ENCODE measurements around the gene MIF.
A peak's percentile ranks its signal among the peaks of the same experiment; 100 is the strongest.
"Not testable (repeated sequence)": the region's sequence is repeated elsewhere in the genome, so short reads cannot be mapped to it uniquely, and the experiment has no call there.

Gene MIF

DNA sequence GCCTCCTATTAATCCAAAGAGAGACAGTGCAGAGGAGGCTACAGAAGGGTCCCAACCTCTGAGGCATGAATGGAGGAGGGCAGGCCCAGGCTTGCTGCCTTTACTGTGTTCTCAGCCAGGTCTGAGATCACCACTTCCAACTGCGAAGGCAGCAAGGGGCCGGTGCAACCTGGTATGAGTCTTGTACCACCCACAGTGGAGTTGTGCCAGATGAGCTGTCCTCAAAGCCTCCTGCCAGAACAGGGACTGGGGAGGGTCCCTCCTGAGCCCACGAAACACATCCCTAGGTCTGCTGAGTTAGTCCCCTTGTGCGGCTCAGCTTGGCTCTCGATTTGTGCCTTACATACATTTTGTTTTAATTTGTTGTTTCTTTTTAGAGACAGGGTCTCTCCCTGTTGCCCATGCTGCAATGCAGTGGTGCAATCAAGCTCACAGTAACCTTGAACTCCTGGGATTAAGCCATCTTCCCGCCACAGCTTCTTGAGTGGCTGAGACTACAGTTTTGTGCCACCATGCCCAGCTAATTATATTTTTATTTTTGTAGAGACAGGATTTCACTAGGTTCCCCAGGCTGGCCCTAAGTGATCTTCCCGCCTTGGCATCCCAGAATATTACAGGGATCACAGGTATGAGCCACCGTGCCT, 9.3 kb downstream of the MIF start:
- no peak for DNase-seq

DNA sequence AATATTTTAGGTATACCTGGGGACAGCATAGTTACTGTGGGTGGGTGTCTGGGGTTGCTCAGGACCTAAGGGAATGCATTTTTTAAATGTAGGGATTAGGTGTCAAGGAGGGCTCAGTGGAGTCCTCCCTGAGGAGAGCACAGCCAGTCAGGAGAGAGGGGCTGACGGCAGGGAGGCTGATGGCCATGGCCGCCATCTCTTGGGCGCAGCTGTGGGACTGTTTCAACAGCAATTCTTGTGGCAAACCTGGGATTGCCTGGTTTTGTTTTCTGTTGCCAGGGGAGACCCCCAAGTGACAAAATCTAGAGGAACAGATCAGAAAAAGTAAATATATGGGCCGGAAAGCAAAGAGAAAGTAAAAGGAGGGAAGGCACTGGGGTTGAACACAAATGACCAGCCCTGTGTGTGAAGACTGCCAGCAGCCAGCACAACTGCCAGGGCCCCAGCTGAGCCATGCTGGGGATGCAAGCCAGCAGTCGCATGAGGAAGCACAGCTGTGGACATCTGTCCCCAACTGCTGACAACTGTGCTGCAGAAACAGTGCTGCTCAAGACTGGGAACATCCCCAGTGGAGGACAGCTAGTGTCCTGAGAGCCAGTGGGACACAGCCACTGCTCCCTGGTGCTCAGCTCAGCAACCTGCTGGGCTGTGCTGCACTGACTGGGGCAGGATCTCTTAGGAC, 10.5 kb downstream of the MIF start:
- no peak for DNase-seq

GRCh38 chr22:23906641-23907040, 12.5 kb downstream of the MIF start:
- no peak for DNase-seq

GRCh38 chr22:23907423-23907822, 13.2 kb downstream of the MIF start:
- DNase-seq = not testable (repeated sequence)

GRCh38 chr22:23908587-23909205, 14.5 kb downstream of the MIF start:
- DNase-seq = no peak

DNA sequence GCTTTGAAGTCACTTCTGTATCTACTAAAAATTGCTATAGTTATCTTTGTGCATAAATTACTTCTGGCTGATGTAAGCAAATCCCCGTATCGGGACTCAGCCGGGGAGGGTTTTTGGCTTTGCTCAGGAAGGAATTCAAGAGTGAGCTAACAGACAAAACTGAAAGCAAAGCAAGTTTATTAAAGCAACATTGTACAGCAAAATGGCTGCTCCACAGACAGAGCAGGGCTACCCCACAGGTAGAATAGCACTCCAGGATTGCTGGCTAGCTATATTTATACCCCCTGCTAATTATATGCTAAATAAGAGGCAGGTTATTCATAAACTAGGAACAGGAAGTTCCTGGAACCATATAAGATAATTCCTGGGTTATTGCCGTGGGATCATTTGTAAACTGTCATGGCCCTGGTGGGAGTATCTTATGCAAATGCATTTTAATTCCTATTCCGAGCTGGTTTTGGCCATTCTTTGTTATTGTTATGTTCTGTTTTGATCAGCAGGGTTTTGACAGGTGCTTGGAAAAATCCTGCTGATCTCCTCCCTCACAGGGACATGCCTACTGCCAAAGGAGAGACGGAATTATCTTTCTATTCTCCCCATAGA, 15.2 kb downstream of the MIF start:
- DNase-seq = no peak

- DNase-seq = no peak
Observed at GRCh38 chr22:23910496-23911190, 16.5 kb downstream of the MIF start.

DNA sequence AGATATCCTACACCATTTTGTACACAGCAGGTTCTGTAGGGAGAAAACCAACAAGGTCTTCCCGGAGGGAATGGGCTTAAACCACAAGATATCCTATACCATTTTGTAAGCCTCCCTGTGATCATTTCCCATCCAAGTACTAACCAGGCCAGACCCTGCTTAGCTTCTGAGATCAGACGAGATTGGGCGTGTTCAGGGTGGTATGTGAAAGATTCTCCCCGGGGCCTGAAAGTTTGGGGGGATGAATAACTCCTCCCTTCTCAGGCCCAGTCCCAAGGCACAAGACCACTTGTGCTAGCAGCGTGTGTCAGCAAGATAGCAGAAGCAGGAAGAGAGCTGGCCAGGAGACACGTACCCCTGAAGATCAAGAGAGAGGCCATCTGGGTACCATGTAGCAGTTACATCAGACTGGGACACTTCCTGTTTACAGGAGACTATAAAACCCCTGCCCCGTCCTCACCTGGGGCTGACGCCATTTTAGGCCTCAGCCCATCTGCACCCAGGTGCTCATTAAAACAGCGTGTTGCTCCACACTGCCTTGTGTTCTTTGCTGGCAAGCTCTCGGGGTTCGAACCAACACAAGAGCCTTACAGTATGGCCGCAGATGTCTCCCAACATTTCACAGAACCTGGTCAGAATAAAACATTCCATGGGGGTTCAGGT, 17.3 kb downstream of the MIF start:
- DNase-seq = no peak

DNA sequence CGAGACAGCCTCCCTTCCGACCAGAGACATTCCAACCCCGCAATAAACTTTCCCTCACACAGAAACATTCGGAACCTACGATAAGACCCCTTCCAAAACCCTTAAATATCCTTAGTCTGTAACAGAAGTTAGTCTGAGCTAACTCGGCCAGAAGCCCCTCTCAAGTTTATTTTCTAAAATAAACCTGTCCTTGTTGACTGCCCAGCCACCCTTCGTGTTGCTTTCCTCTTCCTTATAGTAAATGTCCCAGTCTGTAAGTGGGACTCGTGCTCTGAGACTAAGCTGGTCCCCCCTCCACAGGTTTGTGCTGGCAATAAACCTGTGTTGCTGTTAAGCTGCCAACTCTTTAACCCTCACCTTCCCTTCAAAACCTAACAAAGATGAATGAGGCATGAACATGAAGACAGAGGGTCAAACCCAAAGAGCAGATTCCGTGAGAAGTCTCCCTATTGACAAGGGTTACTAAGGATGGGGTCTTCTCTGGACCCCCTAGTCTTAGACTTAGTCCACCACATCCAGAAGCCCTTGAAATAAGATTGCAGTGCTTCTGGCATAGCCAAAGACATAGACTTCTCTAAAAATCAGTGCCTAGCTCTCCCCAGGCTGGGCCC, 18.2 kb downstream of the MIF start:
- DNase-seq = no peak

DNA sequence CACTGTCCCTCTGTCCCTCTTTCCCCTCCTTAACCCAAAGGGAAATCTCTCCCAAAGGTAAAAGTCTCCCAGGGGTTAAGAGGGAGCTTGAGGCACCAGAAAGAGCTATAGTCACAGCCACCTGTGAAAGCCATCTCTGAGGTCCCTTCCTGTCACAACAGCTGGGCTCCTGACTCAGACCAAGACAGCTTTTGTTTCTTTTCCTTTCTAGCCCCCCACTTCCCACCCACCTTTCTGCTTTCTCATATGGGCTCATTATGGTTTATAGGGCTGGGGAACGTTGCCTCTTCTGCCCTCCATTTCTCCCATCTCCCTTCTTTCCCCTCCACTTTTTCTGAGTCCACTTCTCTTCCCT, 19.1 kb downstream of the MIF start:
- peak in 1 of 5 donors; percentile 33 for DNase-seq

DNA sequence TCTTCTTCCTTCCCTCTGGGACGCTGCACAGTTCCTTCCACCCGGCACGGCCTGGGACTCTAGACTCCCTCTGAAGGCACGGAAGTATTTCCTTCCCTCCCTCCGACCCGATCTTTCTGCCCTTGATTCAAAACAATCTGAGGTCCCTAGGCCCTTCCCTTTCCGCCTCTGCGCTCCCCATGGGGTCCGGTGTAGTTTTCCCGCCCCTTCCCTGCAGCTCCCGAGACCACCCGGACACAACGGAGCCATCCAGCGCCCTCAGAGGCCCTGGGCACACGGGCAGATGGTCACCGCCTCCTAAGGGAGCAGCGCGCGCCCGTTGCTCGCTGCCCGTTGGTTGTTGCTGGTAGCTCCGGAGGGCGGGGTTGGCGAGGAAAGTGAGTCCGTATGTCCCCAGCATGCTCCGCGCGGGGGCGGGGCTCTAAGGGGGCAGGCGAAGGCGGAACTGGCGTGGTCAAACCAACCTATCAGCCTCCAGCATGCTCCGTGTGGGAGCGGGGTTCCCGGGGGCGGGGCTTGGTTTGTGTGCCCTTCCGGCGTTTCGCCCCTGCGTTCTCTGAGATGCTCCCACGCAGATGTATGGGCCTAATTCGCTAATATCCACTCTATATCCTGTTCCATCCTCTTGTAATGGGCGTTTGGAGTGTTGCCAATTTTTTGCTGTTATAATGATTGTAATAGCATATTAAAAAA, 19.6 kb downstream of the MIF start:
- peak; percentile 96 to 99 (median 98) for DNase-seq

GRCh38 chr22:23915290-23915689, 21.1 kb downstream of the MIF start:
- no peak for DNase-seq

GRCh38 chr22:23920267-23920611, 26.1 kb downstream of the MIF start:
- not testable (repeated sequence) for DNase-seq

DNA sequence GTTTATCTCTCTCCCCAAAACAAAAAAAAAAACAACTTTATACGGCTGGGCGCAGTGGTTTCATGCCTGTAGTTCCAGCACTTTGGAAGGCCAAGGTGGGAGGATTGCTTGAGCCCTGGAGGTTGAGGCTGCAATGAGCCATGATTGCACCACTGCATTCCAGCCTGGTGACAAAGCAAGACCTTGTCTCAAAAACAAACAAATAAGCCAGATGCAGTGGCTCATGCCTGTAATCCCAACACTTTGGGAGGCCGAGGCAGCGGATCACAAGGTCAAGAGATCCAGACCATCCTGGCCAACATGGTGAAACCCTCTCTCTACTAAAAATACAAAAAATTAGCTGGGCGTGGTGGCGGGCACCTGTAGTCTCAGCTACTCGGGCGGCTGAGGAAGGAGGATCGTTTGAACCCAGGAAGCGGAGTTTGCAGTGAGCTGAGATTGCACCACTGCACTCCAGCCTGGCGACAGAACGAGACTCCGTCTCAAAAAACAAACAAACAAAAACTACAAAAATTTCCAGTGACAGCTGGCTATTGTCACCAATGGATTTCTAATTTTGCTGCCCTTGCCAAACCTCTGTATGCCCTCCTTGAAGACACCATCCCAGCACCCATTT, 27.5 kb downstream of the MIF start:
- not testable (repeated sequence) for DNase-seq

GRCh38 chr22:23922921-23923320, 28.7 kb downstream of the MIF start:
- DNase-seq = no peak

DNA sequence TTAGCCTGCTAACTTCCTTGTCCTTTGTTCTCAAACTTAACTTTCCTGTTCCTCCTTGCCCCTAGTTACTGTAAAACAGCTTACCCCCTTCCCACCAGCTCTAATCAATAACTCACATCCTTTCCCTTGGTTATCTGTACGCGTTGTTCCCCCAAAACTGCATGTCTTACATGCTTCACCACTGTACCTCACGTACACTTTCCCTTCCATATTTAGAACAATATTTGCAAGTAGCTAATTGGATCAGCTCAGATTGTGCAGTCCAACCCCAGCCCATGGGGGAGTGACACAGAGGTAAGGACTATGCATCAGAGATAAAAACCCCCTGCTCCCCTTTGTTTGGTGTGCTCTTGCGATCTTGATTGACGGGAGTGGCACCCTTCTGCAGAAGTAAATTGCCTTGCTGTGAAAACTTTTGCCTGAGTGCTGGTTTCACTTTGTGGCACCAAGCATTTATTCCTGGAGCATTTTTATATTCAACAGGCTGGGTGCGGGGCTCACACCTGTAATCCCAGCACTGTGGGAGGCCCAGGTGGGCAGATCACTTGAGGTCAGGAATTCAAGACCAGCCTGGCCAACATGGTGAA, 30.9 kb downstream of the MIF start:
- DNase-seq = no peak

- DNase-seq = no peak
Observed at GRCh38 chr22:23926561-23926960, 32.4 kb downstream of the MIF start.

DNA sequence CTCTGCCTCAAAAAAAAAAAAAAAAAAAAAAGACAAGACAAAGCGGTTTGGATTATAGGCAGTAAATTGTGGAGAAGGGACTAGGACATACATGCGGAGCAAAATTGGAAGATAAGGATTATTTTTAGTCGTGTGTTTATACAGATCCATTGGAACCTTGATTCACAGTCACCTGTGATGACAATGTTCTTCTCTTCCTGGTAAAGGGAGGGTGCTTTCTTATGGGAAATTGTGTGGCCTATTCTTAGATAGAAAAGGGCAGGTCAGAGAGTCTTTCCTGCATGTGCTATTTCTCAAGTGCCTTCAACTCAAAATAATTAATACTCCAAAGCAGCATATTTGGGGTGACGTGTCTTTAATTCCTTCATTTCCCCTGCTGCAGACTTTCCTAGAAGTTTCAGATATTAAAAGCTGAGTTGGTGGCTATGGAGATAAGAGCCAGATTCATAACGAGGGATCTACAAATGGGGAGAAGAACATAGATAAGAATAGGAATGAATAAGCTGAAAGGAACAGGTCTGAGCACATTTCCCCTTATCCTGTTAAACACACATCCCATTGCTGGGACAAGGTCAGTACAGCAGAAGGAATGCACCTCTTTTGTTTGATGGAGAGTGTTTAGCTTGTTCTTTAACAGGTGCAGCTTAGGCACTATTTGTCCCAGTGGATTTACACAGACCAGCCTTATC, 44.3 kb downstream of the MIF start:
- no peak for DNase-seq

DNA sequence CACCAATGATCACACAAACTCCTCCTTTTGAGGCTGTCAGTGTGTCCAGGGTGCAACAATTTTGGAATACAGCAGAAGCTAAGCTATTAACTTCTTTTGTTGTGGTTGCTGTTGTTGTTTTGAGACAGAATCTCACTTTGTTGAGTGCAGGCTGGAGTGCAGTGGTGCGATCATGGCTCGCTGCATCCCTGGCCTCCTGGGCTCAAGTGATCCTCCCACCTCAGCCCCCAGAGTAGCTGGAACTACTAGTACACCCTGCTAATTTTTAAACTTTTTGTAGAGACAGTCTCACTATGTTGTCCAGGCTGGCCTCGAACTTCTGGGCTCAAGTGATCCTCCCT, 44.8 kb downstream of the MIF start:
- no peak for DNase-seq

DNA sequence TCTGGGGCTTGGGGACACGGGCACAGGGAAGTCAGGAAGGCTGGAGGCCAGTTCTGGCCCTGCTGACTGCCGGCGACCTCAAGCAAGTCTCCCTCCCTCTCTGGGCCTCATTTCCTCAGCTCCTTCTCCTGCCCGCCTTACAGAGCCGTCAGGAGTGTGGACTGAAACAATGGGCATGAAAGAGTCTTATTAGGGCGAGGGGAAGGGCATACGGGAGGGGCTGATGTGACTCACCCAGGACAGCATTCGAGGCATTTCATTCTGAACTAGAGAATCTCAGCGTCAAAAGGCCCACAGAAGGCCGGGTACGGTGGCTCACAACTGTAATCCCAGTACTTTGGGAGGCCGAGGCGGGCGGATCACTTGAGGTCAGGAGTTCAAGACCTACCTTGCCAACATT, 46.0 kb downstream of the MIF start:
- not testable (repeated sequence) for DNase-seq

Measured in T-helper 1 cell (primary cell).